Neural cell (in vitro differentiated cells): Measurements from ENCODE around the gene TRMT2A. TPM values are rescaled to one million over a fixed set of nuclear protein-coding genes. Genes with fewer than 3 reads are reported as not detected.

Experiments used
- H2AFZ ChIP-seq: fragments of 200-600, 300-800 bp; sonication (generic), shearing (Covaris generic); 2 replicates; pipeline ENCODE4 v1.6.0; 2014; ENCODE audit warnings: low read depth, mild to moderate bottlenecking, antibody characterized with exemption, low read length, moderate library complexity
- H3F3A ChIP-seq: fragments of 200-600 bp; shearing (Covaris generic); 2 replicates; pipeline ENCODE4 v1.6.1; 2016; ENCODE audit warnings: mild to moderate bottlenecking, moderate library complexity, mixed read lengths, antibody characterized with exemption, low read length; ENCODE audit not compliant: insufficient read depth, poor library complexity, severe bottlenecking
- H3K27ac ChIP-seq: fragments of 200-600, 300-800 bp; sonication (generic), shearing (Covaris generic); 2 replicates; pipeline ENCODE4 v1.5.1; 2014; ENCODE audit warnings: mild to moderate bottlenecking, low read length, moderate library complexity
- H3K27me3 ChIP-seq: fragments of 300-800, 200-600 bp; sonication (generic), shearing (Covaris generic); 2 replicates; pipeline ENCODE4 v1.6.0; 2014; ENCODE audit warnings: mild to moderate bottlenecking, low read depth, low read length, moderate library complexity; ENCODE audit not compliant: insufficient read depth
- H3K36me3 ChIP-seq: fragments of 300-800, 200-600 bp; sonication (generic), shearing (Covaris generic); 2 replicates; pipeline ENCODE4 v1.5.1; 2014; ENCODE audit warnings: mild to moderate bottlenecking, antibody characterized with exemption, low read length, moderate library complexity; ENCODE audit not compliant: insufficient read depth
- H3K4me2 ChIP-seq: fragments of 300-800, 200-600 bp; sonication (generic), shearing (Covaris generic); 2 replicates; pipeline ENCODE4 v1.6.0; 2014; ENCODE audit warnings: mild to moderate bottlenecking, low read length
- H3K4me3 ChIP-seq: fragments of 300-800, 200-600 bp; sonication (generic), shearing (Covaris generic); 2 replicates; pipeline ENCODE4 v1.5.1; 2014; ENCODE audit warnings: mild to moderate bottlenecking, low read length, moderate library complexity
- H3K79me2 ChIP-seq: fragments of 200-600 bp; shearing (Covaris generic); replicated peaks from 2 replicates; pipeline ENCODE4 v1.6.0; 2014; ENCODE audit warnings: mild to moderate bottlenecking, low read length, moderate library complexity; ENCODE audit not compliant: insufficient read depth
- H3K9ac ChIP-seq: fragments of 300-800, 200-600 bp; sonication (generic), shearing (Covaris generic); 2 replicates; pipeline ENCODE4 v1.6.1; 2016; ENCODE audit warnings: mild to moderate bottlenecking, low read length, mixed read lengths
- H3K9me2 ChIP-seq: fragments of 200-600 bp; shearing (Covaris generic); 2 replicates; pipeline ENCODE4 v1.6.1; 2016; ENCODE audit warnings: mild to moderate bottlenecking, low read length, mixed read lengths; ENCODE audit not compliant: insufficient read depth
- H3K9me3 ChIP-seq: fragments of 200-600, 300-800 bp; sonication (generic), shearing (Covaris generic); 2 replicates; pipeline ENCODE4 v1.6.1; 2016; ENCODE audit warnings: mild to moderate bottlenecking, mixed run types, low read length, moderate library complexity, mixed read lengths
- H4K20me1 ChIP-seq: fragments of 200-600 bp; shearing (Covaris generic); 2 replicates; pipeline ENCODE4 v1.6.1; 2016; ENCODE audit warnings: mild to moderate bottlenecking, mixed run types; ENCODE audit not compliant: insufficient read depth
- EP300 ChIP-seq: fragments of 450-650 bp; conservative IDR thresholded peaks from 2 replicates; pipeline ENCODE4 v1.6.1; 2014; ENCODE audit warnings: antibody characterized with exemption, mild to moderate bottlenecking, moderate library complexity; ENCODE audit not compliant: poor library complexity, severe bottlenecking
- EZH2 ChIP-seq: fragments of 200-600, 300-800 bp; shearing (Covaris generic), sonication (generic); IDR thresholded peaks from 2 replicates; pipeline ENCODE4 v1.6.1; 2014; ENCODE audit warnings: antibody characterized with exemption, low read length, borderline replicate concordance, mild to moderate bottlenecking; ENCODE audit not compliant: insufficient read depth, poor library complexity, severe bottlenecking
- MXI1 ChIP-seq: fragments of 450-650 bp; conservative IDR thresholded peaks from 2 replicates; pipeline ENCODE4 v1.6.1; 2014; ENCODE audit warnings: antibody characterized with exemption, mild to moderate bottlenecking; ENCODE audit not compliant: poor library complexity, severe bottlenecking
- POLR2AphosphoS5 ChIP-seq: IDR thresholded peaks from 2 replicates; pipeline ENCODE4 v1.6.1; 2012
- RAD21 ChIP-seq: fragments of 450-650 bp; conservative IDR thresholded peaks from 2 replicates; pipeline ENCODE4 v1.6.1; 2014; ENCODE audit warnings: antibody characterized with exemption, mild to moderate bottlenecking, moderate library complexity
- SMC3 ChIP-seq: fragments of 450-650 bp; conservative IDR thresholded peaks from 2 replicates; pipeline ENCODE4 v1.6.1; 2014; ENCODE audit warnings: antibody characterized with exemption, mild to moderate bottlenecking, moderate library complexity; ENCODE audit not compliant: poor library complexity
- TAF1 ChIP-seq: IDR thresholded peaks from 2 replicates; pipeline ENCODE4 v1.6.1; 2012; ENCODE audit warnings: low read depth
- polyA plus RNA-seq: library from polyadenylated mRNA; depleted of rRNA; stranded (reverse); fragments of >200 nt; gene quantifications from 2 replicates; pipeline ENCODE4 v1.2.3, GENCODE V29; 2014
- TF ChIP-seq, protein P1 (sequence below): fragments of 450-650 bp; IDR thresholded peaks from 2 replicates; pipeline ENCODE4 v1.5.1; 2014; ENCODE audit warnings: antibody characterized with exemption, mild to moderate bottlenecking, moderate library complexity; ENCODE audit not compliant: poor library complexity, severe bottlenecking
- TF ChIP-seq, protein P2 (sequence below): IDR thresholded peaks from 2 replicates; pipeline ENCODE4 v1.6.1; 2012; ENCODE audit warnings: borderline replicate concordance

The TRMT2A gene
- polyA plus RNA-seq, 1 donor from 2014 or later, result 96.7 TPM

DNA sequence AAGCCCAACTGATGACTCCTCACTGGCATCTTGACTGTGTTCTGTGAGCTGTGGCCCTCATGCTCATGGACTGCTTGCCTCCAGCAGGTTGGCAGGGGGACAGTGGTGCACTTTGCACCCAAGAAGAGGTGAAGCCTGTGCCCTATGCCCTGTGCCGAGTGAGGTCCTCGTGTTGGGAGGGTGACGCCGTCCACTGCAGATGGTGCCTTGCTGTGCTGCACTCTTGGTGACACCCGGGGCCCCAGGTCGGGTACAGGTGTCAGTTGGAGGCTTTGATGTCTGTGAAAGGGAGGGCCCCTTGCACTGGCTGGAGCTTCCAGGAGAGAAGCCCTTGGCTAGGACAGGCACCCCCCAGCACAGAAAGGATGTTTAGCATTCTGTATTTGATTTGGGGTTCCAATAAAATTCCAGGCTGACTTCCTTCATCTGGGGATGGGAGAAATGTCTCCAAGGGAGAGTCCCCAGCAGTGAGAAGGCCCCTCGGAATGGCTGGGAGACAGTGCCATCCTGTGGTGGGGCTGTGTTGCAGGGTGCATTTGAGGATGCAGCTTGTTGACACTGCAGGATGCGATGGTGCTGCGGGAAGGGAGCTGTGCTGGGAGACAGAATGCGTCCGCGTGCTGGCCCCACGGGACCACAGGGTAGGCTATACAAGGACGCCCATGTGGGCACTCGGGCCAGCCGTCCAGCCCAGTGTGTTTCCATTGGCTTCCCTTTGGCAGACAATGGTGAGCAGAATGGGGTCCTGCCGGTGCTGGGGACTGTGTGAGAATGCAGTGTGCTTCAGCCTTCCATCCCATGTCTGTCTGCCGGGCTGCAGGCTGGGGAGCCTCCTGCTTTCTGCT is 12.1 kb upstream of the TRMT2A start:
- H3K36me3 ChIP-seq, result no peaks in the 10 kb centered on the region
- no peak overlapping the region for H3K4me3 ChIP-seq
- H3K9me2 ChIP-seq, result no peaks in the 10 kb centered on the region
- no peak overlapping the region for H2AFZ ChIP-seq
- H3K9me3 ChIP-seq, result no peaks in the 10 kb centered on the region
- H3K27me3 ChIP-seq, result no peaks in the 10 kb centered on the region
- H3K79me2 ChIP-seq, result no peaks in the 10 kb centered on the region
- H4K20me1 ChIP-seq, result no peaks in the 10 kb centered on the region
- H3K27ac ChIP-seq, result no peak overlapping the region
- H3K9ac ChIP-seq, result no peak overlapping the region
- no peak overlapping the region for H3K4me2 ChIP-seq
- no peaks in the 10 kb centered on the region for H3F3A ChIP-seq
- TF ChIP-seq, protein P1, sequence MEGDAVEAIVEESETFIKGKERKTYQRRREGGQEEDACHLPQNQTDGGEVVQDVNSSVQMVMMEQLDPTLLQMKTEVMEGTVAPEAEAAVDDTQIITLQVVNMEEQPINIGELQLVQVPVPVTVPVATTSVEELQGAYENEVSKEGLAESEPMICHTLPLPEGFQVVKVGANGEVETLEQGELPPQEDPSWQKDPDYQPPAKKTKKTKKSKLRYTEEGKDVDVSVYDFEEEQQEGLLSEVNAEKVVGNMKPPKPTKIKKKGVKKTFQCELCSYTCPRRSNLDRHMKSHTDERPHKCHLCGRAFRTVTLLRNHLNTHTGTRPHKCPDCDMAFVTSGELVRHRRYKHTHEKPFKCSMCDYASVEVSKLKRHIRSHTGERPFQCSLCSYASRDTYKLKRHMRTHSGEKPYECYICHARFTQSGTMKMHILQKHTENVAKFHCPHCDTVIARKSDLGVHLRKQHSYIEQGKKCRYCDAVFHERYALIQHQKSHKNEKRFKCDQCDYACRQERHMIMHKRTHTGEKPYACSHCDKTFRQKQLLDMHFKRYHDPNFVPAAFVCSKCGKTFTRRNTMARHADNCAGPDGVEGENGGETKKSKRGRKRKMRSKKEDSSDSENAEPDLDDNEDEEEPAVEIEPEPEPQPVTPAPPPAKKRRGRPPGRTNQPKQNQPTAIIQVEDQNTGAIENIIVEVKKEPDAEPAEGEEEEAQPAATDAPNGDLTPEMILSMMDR, result no peak

DNA sequence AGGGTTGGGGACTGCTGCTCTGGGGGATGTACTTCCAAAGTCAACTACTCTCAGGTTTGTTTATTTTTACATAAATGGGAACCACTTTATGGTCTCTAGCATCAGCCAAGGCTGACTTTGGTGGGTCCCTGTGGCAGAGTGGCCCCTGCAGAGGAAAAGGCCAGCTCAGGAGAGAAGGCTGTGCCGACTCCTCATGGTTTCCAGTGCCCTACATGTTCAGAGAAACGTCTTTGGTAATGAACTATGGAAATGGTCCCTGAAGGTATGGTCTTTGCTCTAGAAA is 11.5 kb upstream of the TRMT2A start:
- H3F3A ChIP-seq, result no peaks in the 10 kb centered on the region
- no peaks in the 10 kb centered on the region for H3K9me3 ChIP-seq
- H3K36me3 ChIP-seq, result no peaks in the 10 kb centered on the region
- no peak overlapping the region for H3K4me2 ChIP-seq
- H2AFZ ChIP-seq, result no peak overlapping the region
- H3K4me3 ChIP-seq, result no peak overlapping the region
- no peaks in the 10 kb centered on the region for H3K27me3 ChIP-seq
- no peaks in the 10 kb centered on the region for H3K79me2 ChIP-seq
- TF ChIP-seq EZH2 (no peak), POLR2AphosphoS5 (no peak), SMC3 (no peak), TAF1 (no peak), MXI1 (no peak), EP300 (no peak), RAD21 (no peak)
- TF ChIP-seq, protein P2, sequence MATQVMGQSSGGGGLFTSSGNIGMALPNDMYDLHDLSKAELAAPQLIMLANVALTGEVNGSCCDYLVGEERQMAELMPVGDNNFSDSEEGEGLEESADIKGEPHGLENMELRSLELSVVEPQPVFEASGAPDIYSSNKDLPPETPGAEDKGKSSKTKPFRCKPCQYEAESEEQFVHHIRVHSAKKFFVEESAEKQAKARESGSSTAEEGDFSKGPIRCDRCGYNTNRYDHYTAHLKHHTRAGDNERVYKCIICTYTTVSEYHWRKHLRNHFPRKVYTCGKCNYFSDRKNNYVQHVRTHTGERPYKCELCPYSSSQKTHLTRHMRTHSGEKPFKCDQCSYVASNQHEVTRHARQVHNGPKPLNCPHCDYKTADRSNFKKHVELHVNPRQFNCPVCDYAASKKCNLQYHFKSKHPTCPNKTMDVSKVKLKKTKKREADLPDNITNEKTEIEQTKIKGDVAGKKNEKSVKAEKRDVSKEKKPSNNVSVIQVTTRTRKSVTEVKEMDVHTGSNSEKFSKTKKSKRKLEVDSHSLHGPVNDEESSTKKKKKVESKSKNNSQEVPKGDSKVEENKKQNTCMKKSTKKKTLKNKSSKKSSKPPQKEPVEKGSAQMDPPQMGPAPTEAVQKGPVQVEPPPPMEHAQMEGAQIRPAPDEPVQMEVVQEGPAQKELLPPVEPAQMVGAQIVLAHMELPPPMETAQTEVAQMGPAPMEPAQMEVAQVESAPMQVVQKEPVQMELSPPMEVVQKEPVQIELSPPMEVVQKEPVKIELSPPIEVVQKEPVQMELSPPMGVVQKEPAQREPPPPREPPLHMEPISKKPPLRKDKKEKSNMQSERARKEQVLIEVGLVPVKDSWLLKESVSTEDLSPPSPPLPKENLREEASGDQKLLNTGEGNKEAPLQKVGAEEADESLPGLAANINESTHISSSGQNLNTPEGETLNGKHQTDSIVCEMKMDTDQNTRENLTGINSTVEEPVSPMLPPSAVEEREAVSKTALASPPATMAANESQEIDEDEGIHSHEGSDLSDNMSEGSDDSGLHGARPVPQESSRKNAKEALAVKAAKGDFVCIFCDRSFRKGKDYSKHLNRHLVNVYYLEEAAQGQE, result no peak
- TF ChIP-seq, protein P1, result no peak
- no peak overlapping the region for H3K9ac ChIP-seq
- H3K27ac ChIP-seq, result no peak overlapping the region
- no peaks in the 10 kb centered on the region for H3K9me2 ChIP-seq
- H4K20me1 ChIP-seq, result no peaks in the 10 kb centered on the region
